AG09319 (cell line): ENCODE data around the gene KCNE4.

Experiments
- DNase-seq: peaks from one replicate; pipeline ENCODE4 v3.0.0-alpha.2; 2010; ENCODE audit warnings: low read depth; ENCODE audit errors: extremely low read depth
- TF ChIP-seq, protein P1 (sequence below): IDR thresholded peaks from 2 replicates; pipeline ENCODE4 v1.5.1; 2011; ENCODE audit warnings: low read depth, mild to moderate bottlenecking, inconsistent platforms, low read length, moderate library complexity

Gene KCNE4

DNA sequence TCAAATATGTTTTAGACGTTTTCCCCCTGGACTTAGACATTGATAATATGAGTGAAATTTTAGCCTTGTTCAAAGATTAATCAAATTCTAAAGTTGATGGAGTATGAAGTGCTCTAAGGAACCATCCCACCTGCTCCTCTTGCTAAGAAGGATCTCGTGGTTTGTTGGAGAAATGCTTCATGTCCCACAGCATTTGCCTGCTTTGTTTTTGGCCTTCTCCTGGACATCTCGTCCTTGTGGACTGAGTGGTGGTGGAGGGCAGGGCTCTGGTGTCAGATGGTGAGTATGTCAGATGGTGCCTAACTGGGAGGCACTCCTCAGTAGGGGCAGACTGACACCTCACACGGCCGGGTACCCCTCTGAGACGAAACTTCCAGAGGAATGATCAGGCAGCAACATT lies 39.7 kb upstream of the KCNE4 start:
- no peak for DNase-seq
- TF ChIP-seq, protein P1, sequence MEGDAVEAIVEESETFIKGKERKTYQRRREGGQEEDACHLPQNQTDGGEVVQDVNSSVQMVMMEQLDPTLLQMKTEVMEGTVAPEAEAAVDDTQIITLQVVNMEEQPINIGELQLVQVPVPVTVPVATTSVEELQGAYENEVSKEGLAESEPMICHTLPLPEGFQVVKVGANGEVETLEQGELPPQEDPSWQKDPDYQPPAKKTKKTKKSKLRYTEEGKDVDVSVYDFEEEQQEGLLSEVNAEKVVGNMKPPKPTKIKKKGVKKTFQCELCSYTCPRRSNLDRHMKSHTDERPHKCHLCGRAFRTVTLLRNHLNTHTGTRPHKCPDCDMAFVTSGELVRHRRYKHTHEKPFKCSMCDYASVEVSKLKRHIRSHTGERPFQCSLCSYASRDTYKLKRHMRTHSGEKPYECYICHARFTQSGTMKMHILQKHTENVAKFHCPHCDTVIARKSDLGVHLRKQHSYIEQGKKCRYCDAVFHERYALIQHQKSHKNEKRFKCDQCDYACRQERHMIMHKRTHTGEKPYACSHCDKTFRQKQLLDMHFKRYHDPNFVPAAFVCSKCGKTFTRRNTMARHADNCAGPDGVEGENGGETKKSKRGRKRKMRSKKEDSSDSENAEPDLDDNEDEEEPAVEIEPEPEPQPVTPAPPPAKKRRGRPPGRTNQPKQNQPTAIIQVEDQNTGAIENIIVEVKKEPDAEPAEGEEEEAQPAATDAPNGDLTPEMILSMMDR: no peak

DNA sequence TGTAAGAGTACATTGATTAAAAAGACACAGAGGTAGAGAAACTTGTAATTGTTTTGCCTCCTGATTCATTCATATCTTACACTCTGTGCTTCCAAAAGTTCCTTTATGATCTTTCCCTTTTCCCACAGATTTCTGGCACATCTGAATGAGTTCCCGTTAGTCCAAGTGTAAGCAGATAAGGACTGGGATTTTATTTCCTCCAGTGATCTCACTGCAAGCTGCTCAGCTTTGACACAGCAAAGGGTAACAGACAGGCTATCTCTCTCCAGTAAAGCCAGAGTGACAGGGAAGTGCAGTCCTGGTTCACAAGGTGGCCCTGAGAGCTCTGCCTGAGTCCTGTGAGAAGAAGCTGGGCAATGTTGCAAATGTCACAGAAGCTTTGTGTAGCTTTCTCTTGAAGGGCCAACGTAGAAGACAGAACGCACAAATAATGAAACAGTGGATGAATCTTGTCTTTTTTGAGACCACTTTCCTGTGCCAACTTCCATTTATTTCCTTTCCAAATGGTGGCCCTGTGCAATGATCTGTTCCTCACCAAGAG lies 32.5 kb upstream of the KCNE4 start:
- TF ChIP-seq, protein P1: no peak
- DNase-seq: no peak

GRCh38 chr2:223019987-223020717 lies 31.8 kb upstream of the KCNE4 start:
- DNase-seq: no peak
- TF ChIP-seq, protein P1: no peak

GRCh38 chr2:223020971-223021675 lies 30.9 kb upstream of the KCNE4 start:
- no peak for DNase-seq

DNA sequence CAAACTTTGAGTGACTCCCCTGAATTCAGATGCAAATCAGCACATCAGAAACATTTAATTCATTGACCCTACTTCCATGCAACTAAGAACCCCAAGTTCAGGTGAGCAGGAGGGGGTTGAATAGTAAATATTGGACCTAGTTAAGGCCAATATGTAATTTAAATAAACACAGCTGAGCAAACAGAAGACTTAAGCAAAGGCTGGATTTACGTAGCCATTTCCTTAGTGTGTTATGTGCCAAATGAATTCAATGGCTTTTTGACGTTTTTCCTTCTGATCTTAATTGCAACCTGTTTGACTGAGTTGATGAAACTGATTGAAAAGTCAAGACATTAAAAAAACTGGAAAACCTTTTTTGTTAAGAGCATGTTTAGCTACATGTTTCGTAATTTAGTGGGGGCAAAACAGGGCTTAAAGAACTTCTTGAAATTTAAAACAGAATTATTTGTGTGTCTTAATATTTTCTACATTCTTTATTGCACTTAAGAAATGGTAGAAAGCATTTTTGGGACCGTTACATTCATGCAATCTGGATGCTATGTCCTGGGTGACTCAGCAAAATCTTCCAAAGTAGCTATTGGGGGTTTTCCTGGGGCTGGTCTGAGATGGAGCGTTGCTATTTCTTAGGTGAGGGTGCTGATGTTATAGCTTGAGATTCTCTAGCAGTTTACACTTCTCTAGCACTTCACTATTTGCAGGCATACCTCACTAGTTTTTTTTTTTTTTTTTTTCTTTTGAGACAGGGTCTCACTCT lies 25.5 kb upstream of the KCNE4 start:
- TF ChIP-seq, protein P1: no peak

More at GRCh38 chr2:223020971-223021675, 30.9 kb upstream of the KCNE4 start:
- TF ChIP-seq, protein P1: no peak

GRCh38 chr2:223027442-223027841 lies 24.5 kb upstream of the KCNE4 start:
- TF ChIP-seq, protein P1: no peak
- DNase-seq: no peak

More for the DNA sequence above, 25.5 kb upstream of the KCNE4 start:
- DNase-seq: no peak
